Breast epithelium (tissue), 3 donors: ENCODE measurements around the gene OR56B4.

ENCODE experiments used
- CTCF ChIP-seq, 3 donors: fragments of 450-650 bp; IDR thresholded peaks; one replicate each; pipeline ENCODE4 v1.5.1; 2016 to 2017; ENCODE audit warnings: antibody characterized with exemption in 3 of 3, mild to moderate bottlenecking in 3 of 3, moderate library complexity in 3 of 3
- POLR2A ChIP-seq: fragments of 450-650 bp; IDR thresholded peaks from one replicate; pipeline ENCODE4 v1.6.1; 2016; ENCODE audit warnings: antibody characterized with exemption, mild to moderate bottlenecking, moderate library complexity

- no peak for TF ChIP-seq CTCF (IDR thresholded peaks at IDR 0.05)
- no peak for TF ChIP-seq POLR2A
Measured at GRCh38 chr11:6124245-6124644, 16.8 kb downstream of the OR56B4 start.
